NCI-H1092 (cell line): ENCODE results near the gene SQOR.
"Not testable (repeated sequence)": the region's sequence is repeated elsewhere in the genome, so short reads cannot be mapped to it uniquely, and the experiment has no call there.

Source experiments
- DNase-seq: peaks from one replicate; lab custom pipeline; 2025; lab: John Stamatoyannopoulos, UW

The SQOR gene

GRCh38 chr15:45631776-45632175, 3.1 kb upstream of the SQOR start:
- DNase-seq = no peak

DNA sequence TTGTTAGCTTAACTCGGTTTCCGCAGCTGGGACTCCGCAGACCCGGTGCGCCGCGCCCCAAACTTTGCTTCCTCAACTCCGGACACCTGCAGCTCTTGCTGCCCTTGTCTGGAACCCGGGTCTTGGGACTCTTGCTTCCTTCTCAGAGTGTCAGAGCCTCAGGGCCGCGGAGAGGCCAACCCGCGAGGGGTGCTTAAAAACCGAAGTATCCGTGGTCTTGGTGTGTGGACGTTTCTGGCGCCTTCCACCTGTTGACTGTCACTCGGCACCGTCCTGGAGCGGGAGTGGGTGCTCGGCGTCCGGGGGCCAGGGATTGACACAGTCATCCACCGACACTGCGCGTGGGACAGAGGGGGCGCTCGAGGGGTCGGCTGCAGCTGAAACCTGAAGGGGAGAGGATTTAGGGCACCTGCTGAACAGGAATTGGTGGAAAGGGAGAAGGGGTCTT, 386 bp downstream of the SQOR start:
- DNase-seq = no peak

DNA sequence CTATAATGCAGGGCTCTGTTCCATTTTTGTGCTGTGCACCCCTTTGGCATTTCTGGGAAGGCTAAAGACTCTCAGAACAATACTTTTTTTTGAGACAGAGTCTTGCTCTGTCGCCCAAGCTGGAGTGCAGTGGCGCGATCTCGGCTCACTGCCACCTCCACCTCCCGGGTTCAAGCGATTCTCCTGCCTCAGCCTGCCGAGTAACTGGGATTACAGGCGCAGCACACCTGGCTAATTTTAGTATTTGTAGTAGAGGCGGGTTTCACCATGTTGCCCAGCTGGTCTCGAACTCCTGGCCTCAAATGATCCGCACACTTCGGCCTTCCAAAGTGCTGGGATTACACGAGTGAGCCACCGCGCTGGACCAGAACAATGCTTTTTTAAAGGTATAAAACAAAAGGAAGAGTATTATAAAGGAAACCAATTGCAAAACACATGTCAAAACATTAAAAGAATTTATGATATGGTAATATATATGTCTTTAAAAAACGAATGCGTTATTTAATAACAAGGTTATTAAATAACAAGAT, 999 bp downstream of the SQOR start:
- no peak for DNase-seq

DNA sequence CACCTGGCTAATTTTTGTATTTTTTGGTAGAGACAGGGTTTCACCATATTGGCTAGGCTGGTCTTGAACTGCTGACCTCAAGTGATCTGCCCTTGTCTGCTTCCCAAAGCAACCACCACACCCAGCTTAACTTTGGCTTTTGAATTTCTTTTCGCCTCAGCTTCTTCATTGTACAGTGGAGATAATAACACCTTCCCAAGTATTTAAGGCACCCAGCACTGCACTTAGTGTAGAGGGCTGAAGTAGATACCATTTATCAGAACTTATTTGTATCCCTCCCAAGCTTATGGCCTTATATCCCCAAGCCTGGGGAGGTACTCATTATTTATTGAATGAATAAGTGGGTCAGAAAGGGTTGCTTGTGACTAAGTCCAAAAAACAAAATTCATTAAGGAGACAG, 2.3 kb downstream of the SQOR start:
- DNase-seq = no peak

DNA sequence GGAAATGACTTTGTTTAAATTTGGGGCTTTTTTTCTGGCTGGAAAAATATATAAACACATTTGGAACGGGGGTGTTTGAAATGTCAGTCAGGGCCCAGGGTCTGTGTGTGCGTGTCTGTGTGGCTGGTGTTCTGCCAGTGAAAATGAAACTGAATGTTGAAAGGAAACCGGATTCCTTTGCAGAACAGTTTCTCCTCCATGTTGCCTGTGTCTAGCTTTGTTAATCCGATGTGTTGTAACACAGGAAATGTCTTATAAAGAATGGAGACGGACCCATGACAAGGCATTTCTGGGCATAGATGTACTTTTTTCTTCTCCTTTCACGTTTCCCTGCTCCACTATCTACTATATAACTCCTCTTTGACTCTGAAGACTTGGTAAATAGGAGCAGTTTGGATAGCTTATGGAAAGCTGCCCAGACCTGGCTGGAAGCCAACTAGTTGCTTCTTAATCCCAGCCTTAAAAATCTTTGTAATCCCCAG, 2.8 kb downstream of the SQOR start:
- DNase-seq = no peak

- no peak for DNase-seq
These were observed 5.8 kb downstream of the SQOR start for GRCh38 chr15:45640616-45641015.

DNA sequence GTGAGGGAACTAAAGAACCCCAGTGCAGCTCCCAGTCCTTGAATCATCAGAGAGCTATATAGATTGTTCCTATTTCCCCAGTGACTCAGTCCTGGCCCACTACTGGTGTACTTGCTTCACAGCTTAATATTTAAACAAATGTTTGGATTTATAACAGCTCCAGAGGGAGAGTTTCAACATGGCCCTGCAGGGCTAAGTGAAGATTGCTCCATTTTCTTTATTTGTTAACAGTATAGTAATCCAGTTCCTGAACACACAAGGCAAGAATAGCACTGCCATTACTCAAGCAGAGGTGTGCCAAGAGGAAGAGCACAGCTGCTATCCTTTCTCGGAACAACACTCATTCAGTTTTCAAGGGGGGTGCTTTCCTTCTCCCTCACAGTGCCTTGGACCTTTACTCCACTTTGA, 6.5 kb downstream of the SQOR start:
- DNase-seq = no peak

DNA sequence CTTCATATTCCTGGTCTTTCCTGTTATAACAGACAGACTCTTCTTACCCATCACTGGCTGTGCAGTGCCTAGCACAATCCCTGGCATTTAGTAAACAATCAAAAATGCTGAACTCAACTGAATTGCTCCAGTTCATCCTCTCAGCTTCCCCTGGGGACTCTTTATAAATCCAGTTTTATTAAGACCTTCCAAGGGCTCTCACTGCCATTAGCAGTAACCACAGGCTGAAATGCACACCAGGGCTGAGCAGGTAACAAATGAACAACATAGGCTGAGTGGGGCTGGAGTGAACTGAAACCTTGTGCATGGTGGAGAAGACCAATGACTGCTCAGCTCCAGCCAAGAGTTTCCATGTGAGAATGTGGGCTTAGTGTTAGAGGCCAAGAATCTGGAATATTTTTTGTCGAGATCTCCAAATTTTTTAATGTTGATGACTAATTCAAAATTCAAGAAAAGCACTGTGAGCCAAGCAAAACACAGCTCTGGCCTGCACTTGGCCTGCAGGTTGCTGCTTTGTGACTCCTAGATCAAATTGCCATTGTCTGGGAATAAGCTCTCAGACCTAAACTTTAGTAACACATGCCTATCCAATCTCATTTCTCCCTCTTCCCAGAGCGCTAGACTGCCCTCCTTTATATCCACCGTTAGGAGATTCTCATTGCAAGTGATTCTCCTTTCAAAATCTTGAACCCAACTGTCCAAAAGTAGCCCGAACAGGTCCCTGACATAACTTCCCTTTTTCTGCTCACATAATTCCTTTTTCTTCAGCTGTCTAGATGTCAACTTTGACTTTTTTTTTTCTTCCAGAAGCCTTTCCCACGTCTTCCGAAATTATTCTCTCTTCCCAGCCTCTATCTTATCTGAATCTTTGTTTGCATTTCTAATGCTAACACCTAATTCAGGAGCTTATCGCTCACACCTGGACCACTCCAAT, 7.4 kb downstream of the SQOR start:
- no peak for DNase-seq

GRCh38 chr15:45644437-45644836, 9.6 kb downstream of the SQOR start:
- no peak for DNase-seq

DNA sequence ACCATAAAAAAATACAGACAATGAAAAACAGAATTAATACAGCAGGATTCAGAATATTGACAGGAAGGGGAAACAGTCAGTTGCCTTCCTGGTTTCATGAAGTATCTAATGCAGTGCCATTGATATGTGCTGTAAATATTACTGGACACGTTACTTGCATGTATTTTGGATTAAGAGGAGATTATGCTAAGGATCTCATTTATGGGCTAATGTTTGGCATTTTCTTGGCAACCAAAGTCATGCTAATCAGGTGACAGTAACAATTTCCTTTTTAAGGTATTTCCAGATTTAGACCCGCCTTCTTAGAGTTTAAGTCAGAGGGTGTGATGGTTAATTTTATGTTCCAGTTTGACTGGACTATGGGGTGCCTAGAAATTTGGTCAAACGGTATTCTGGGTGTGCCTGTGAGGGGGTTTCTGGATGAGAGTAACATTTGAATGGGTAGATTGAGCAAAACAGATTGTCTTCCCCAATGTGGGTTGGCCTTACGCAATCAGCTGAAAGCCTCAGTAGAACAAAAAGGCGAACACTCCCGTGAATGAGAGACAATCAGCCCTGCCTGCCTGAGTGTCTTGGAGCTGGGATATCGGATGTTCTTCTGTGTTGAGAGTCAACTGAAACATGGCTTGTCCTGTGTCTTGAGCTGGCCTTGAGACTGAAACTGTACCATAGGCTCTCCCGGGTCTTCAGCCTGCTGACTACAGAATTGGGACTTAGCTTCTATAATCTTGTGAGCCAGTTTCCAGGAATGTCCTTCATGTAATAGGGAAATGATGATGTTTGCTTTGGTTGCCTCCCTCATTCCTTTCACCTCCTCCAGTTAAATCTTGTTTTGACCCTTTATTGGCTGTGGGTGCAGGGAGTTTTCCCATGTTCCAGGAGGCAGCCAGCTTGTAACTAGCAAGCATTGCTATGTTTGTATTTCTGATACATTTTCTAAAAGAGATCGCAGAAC, 10.5 kb downstream of the SQOR start:
- DNase-seq = no peak

DNA sequence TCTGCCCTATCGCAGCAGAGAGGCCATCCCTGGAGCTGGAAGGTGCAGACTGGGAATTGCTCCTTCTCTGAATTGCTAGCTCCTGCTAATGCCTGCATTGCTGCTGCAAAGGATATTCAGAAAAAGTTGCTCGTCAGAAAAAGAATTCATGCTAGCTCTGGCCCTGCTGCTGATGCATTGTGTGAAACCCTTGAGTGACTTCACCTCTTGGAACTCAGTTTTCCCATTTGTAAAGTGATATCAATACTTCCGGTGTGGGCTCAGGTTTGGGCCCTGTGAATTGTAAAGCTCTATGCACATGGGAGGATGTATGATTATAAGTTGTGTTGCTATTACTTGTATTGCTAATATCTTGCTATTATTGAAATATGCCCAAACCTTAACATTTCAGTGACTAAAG, 11.4 kb downstream of the SQOR start:
- no peak for DNase-seq

DNA sequence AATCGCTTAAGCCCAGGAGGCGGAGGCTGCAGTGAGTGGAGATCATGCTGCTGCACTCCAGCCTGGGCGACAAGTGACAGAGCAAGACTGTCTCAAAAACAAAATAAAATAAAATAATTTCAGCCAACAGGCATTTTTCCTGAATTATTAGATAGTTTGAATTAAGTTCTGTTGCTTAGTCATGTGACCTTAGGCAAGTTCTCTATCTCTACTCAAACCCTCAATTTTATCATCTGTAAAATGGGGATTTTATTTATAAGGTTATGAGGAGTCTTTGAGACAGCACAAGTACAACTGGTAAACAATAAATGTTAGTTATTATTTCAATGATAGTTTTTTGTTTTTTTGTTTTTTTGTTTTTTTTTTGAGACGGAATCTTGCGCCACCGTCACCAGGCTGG, 13.0 kb downstream of the SQOR start:
- DNase-seq = no peak

DNA sequence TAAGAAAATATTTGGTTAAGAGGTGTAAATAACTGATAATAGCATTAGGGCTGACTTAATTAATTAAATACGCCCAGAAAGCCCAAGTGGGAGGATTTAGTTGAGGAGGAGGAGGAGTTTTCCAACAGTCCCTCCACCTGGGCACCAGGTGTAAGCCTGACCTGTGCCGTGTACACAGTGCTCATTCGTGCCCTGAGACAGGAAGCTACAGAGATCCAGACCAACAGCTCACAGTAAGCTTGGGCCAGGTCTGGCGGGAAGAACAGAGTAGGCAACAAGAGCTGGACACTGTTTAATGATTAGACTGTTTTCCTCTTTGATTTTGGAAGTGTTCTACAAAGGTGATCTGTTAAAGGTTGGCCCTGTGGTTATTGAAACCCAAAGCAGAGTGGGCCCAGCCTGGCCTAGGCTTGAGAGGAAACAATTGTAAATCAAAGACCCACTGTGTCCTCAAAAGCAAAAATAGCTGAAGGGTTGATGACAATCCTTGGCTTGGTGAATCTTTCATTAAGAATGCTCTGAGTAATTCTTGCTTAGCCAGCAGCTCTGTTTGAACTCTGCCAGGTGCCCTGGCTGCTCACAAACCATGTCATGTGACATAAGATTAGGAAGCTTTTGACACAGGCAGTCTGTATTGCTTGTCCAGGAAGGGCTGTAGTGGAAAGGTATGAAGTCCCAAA, 13.8 kb downstream of the SQOR start:
- DNase-seq = no peak

- not testable (repeated sequence) for DNase-seq
These were observed 15.2 kb downstream of the SQOR start for GRCh38 chr15:45650007-45650406.

DNA sequence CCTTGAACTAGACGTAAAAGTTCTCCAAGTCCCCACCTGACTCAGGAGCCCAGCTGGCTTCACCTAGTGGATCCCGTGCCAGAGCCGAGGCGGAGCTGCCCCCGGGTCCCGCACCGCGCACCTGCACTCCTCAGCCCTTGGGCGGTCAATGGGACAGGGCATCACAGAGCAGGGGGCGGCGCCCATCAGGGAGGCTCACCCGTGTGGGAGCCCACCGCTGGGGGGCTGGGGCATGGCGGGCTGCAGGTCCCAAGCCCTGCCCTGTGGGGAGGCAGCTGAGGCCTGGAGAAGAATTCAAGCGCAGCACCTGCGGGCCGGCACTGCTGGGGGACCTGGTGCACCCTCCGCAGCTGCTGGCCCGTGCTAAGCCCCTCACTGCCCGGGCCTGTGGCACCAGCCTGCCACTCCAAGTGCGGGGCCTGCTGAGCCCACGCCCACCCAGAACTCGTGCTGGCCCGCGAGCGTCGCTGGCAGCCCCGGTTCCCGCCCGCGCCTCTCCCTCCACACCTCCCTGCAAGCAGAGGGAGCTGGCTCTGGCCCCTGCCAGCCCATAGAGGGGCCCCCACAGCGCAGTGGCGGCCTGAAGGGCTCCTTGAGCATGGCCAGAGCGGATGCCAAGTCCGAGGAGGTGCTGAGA, 16.2 kb downstream of the SQOR start:
- DNase-seq = no peak

GRCh38 chr15:45653702-45654424, 19.0 kb downstream of the SQOR start:
- DNase-seq = no peak

- no peak for DNase-seq
These were observed 19.9 kb downstream of the SQOR start for GRCh38 chr15:45654749-45655148.

DNA sequence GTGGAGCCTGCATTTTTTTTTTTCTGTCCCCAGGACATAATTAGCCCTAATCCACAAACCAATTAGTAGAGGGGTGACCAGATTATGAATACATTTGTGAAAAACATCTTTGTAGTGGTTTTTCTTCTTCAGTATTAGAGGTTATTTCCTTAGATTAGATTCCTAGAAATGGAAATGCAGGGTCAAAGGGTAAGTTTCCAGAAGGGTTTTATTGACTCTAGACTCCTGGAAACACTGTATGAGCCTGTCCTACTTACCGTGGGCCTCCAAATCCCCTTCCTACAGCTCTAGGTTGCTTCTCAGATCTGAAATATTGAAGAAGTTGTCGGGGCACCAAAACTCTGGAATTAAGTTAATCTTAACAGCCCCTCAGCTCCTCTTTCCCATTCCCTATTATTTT, 22.4 kb downstream of the SQOR start:
- DNase-seq = no peak

- no peak for DNase-seq
These were observed 23.1 kb downstream of the SQOR start for GRCh38 chr15:45657764-45658545.
